ENCODE measurements around the gene DYDC2.

- TF ChIP-seq E2F5 (CRISPR knock-in tag; IDR thresholded peaks at IDR 0.05) (no peak), SETDB1 (IDR thresholded peaks at IDR 0.05; ENCODE audit: low read length) (no peak), SRF (CRISPR knock-in tag; IDR thresholded peaks at IDR 0.05) (no peak), CTCF (IDR thresholded peaks at IDR 0.05 in 2 of 3, conservative IDR thresholded peaks at IDR 0.05 in 1 of 3; ENCODE audit: insufficient read depth in 2 of 3, low read depth in 1 of 3, low read length in 3 of 3) (no peak), ZNF444 (CRISPR knock-in tag; IDR thresholded peaks at IDR 0.05) (no peak), SMC3 (conservative IDR thresholded peaks at IDR 0.05; ENCODE audit: insufficient read depth, low read depth, low read length) (no peak), MIER1 (IDR thresholded peaks at IDR 0.05; ENCODE audit: low read depth) (no peak), POLR3A (IDR thresholded peaks at IDR 0.05; ENCODE audit: borderline replicate concordance, extremely low read depth, insufficient read depth, insufficient read length) (no peak)
Observed at GRCh38 chr10:80322711-80323110, 33.9 kb upstream of the DYDC2 start.
